Measurements from ENCODE around the gene SLCO2B1.

- TF ChIP-seq ESRRA (CRISPR knock-in tag; IDR thresholded peaks at IDR 0.05; ENCODE audit: borderline replicate concordance) (no peak), ZNF423 (CRISPR knock-in tag; IDR thresholded peaks at IDR 0.05) (no peak), FOXK1 (CRISPR knock-in tag; IDR thresholded peaks at IDR 0.05) (no peak), NFYB (CRISPR knock-in tag; conservative IDR thresholded peaks at IDR 0.05; ENCODE audit: low read depth) (no peak), AFF4 (CRISPR knock-in tag; IDR thresholded peaks at IDR 0.05; ENCODE audit: borderline replicate concordance) (no peak)
- TF ChIP-seq, protein P1, sequence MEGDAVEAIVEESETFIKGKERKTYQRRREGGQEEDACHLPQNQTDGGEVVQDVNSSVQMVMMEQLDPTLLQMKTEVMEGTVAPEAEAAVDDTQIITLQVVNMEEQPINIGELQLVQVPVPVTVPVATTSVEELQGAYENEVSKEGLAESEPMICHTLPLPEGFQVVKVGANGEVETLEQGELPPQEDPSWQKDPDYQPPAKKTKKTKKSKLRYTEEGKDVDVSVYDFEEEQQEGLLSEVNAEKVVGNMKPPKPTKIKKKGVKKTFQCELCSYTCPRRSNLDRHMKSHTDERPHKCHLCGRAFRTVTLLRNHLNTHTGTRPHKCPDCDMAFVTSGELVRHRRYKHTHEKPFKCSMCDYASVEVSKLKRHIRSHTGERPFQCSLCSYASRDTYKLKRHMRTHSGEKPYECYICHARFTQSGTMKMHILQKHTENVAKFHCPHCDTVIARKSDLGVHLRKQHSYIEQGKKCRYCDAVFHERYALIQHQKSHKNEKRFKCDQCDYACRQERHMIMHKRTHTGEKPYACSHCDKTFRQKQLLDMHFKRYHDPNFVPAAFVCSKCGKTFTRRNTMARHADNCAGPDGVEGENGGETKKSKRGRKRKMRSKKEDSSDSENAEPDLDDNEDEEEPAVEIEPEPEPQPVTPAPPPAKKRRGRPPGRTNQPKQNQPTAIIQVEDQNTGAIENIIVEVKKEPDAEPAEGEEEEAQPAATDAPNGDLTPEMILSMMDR (IDR thresholded peaks at IDR 0.05), result no peak
- TF ChIP-seq, protein P2, sequence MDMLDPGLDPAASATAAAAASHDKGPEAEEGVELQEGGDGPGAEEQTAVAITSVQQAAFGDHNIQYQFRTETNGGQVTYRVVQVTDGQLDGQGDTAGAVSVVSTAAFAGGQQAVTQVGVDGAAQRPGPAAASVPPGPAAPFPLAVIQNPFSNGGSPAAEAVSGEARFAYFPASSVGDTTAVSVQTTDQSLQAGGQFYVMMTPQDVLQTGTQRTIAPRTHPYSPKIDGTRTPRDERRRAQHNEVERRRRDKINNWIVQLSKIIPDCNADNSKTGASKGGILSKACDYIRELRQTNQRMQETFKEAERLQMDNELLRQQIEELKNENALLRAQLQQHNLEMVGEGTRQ (CRISPR knock-in tag; IDR thresholded peaks at IDR 0.05), result no peak
- TF ChIP-seq, protein P3, sequence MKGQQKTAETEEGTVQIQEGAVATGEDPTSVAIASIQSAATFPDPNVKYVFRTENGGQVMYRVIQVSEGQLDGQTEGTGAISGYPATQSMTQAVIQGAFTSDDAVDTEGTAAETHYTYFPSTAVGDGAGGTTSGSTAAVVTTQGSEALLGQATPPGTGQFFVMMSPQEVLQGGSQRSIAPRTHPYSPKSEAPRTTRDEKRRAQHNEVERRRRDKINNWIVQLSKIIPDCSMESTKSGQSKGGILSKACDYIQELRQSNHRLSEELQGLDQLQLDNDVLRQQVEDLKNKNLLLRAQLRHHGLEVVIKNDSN (CRISPR knock-in tag; IDR thresholded peaks at IDR 0.05), result no peak
Observed at GRCh38 chr11:75147191-75147874, 3.6 kb upstream of the SLCO2B1 start.
